K562 (cell line): ENCODE data around the gene TLK2. TPM values are rescaled to one million over a fixed set of nuclear protein-coding genes. Genes with fewer than 3 reads are reported as not detected.

Experiments
- ARNT ChIP-seq, 2 experiments: fragments of 450-650 bp; IDR thresholded peaks; 2 replicates each; pipeline ENCODE4 v1.6.1; 2016; ENCODE audit warnings: mild to moderate bottlenecking in 1 of 2
- BRCA1 ChIP-seq, 2 experiments: fragments of 450-650 bp in 1 of 2; sonication (generic) in 1 of 2; formaldehyde crosslinking in 1 of 2; IDR thresholded peaks; 2 replicates each; pipeline versions ENCODE4 v1.5.0 to v1.6.1; 2017 to 2020; ENCODE audit warnings: mild to moderate bottlenecking in 1 of 2, missing genetic modification reagents in 1 of 2
- BRD9 ChIP-seq: fragments of 450-650 bp; IDR thresholded peaks from 2 replicates; pipeline ENCODE4 v1.6.1; 2018; ENCODE audit warnings: low read depth; ENCODE audit not compliant: partially characterized antibody
- CEBPB ChIP-seq: fragments of 450-650 bp; IDR thresholded peaks from 2 replicates; pipeline ENCODE4 v1.6.1; 2016; ENCODE audit warnings: missing genetic modification characterization, missing compliant biosample characterization
- FOXJ2 ChIP-seq: fragments of 200-800 bp; sonication (Bioruptor generic); IDR thresholded peaks from 2 replicates; pipeline ENCODE4 v1.6.1; 2016; ENCODE audit warnings: missing genetic modification characterization, missing compliant biosample characterization
- HMBOX1 ChIP-seq: sonication (generic); IDR thresholded peaks from 2 replicates; pipeline ENCODE4 v1.6.1; 2016
- KLF10 ChIP-seq: fragments of 250-450 bp; sonication (Bioruptor Pico); IDR thresholded peaks from 2 replicates; pipeline ENCODE4 v1.6.1; 2021; ENCODE audit warnings: matching md5 sums
- NCOA1 ChIP-seq: fragments of 450-650 bp; IDR thresholded peaks from 2 replicates; pipeline ENCODE4 v1.6.1; 2016; ENCODE audit warnings: low read depth
- NFIC ChIP-seq: fragments of 450-650 bp; IDR thresholded peaks from 2 replicates; pipeline ENCODE4 v1.6.1; 2017; ENCODE audit warnings: mild to moderate bottlenecking, inconsistent platforms
- PBX2 ChIP-seq, 2 experiments: IDR thresholded peaks in 1 of 2; conservative IDR thresholded peaks in 1 of 2; 2 replicates each; pipeline ENCODE4 v1.6.1; 2016; ENCODE audit warnings: low read depth in 2 of 2, mild to moderate bottlenecking in 1 of 2, missing compliant biosample characterization in 1 of 2, missing genetic modification characterization in 1 of 2, moderate library complexity in 1 of 2
- RFX5 ChIP-seq: IDR thresholded peaks from 2 replicates; pipeline ENCODE4 v1.6.1; 2011; ENCODE audit warnings: low read depth, mild to moderate bottlenecking, improper control_type of control experiment, low read length
- TCF3 ChIP-seq: sonication (generic); formaldehyde crosslinking; IDR thresholded peaks from 2 replicates; pipeline ENCODE4 v1.4.0; 2020; ENCODE audit warnings: mild to moderate bottlenecking, missing genetic modification reagents
- TGIF2 ChIP-seq: sonication (generic); formaldehyde crosslinking; IDR thresholded peaks from 2 replicates; pipeline ENCODE4 v1.8.1; 2022; ENCODE audit warnings: mild to moderate bottlenecking, missing genetic modification reagents, moderate library complexity
- TSHZ1 ChIP-seq: fragments of 250-450 bp; sonication (Bioruptor Pico); IDR thresholded peaks from 2 replicates; pipeline ENCODE4 v1.4.0; 2020; ENCODE audit warnings: mild to moderate bottlenecking, moderate library complexity
- ZBTB11 ChIP-seq, 3 experiments: fragments of 200-800 bp in 1 of 3; fragments of 250-450 bp in 1 of 3; fragments of 450-650 bp in 1 of 3; sonication (Bioruptor Pico) in 1 of 3; sonication (Bioruptor generic) in 1 of 3; formaldehyde crosslinking in 1 of 3; IDR thresholded peaks; 2 replicates each; pipeline versions ENCODE4 v1.6.1 to v1.8.0; 2016 to 2022; ENCODE audit warnings: mild to moderate bottlenecking in 2 of 3, missing genetic modification characterization in 2 of 3, missing compliant biosample characterization in 1 of 3, moderate library complexity in 1 of 3
- ZFP36 ChIP-seq: fragments of 150-350 bp; IDR thresholded peaks from 2 replicates; pipeline ENCODE4 v1.6.1; 2018; ENCODE audit warnings: low read length, low read depth; ENCODE audit not compliant: partially characterized antibody
- polyA plus RNA-seq, 8 experiments: library from polyadenylated mRNA; depleted of rRNA in 4 of 8; stranded (reverse) in 5 of 8; unstranded in 3 of 8; fragments of >200 nt; fragmentation: Nextera tagmentation in 2 of 8; fragmentation: Illumina TruSeq in 1 of 8; extraction: Ambion mirVana in 2 of 8; extraction: Trizol in 1 of 8; gene quantifications; 2 replicates each; pipeline versions ENCODE4 v1.2.1 to v1.2.3, GENCODE V29; 2011 to 2014; ENCODE audit warnings: inconsistent platforms in 1 of 8, missing spikeins in 1 of 8
- total RNA-seq, 7 experiments: library from RNA; depleted of rRNA in 6 of 7; stranded (reverse); fragments of >200 nt in 6 of 7; fragmentation: Illumina TruSeq in 2 of 7; extraction: Trizol in 2 of 7; gene quantifications; 2 replicates each; pipeline versions ENCODE4 v1.2.1 to v1.2.3, GENCODE V29; 2011 to 2021; ENCODE audit warnings: low replicate concordance in 1 of 7

TLK2 gene
- total and polyA plus RNA-seq, 9 of the 15 experiments (the other 6 are each of a cell fraction or from before 2014, with no cell fraction given) = 10.1 to 51.9 (median 32.4) TPM

GRCh38 chr17:62618647-62619416 lies 140.2 kb downstream of the TLK2 start (continued):
- TF ChIP-seq PBX2 (CRISPR knock-in tag; IDR thresholded peaks at IDR 0.05; ENCODE audit: low read depth) = no peak
- no peak for TF ChIP-seq PBX2 (tag; conservative IDR thresholded peaks at IDR 0.05; ENCODE audit: low read depth)
- no peak for TF ChIP-seq FOXJ2 (tag)
- no peak for TF ChIP-seq BRCA1 (IDR thresholded peaks at IDR 0.05)
- no peak for TF ChIP-seq BRCA1 (CRISPR knock-in tag; IDR thresholded peaks at IDR 0.05)
- TF ChIP-seq RFX5 = no peak
- TF ChIP-seq TCF3 (CRISPR knock-in tag) = no peak
- TF ChIP-seq TSHZ1 (CRISPR knock-in tag) = no peak
- no peak for TF ChIP-seq TGIF2 (CRISPR knock-in tag)
- no peak for TF ChIP-seq KLF10 (CRISPR knock-in tag)
- TF ChIP-seq ARNT (IDR thresholded peaks at IDR 0.05) = no peak
- TF ChIP-seq NFIC = no peak
- peak; percentile 65 for TF ChIP-seq CEBPB (tag)
- no peak for TF ChIP-seq NCOA1
- no peak for TF ChIP-seq BRD9
- TF ChIP-seq ZBTB11 (CRISPR knock-in tag; IDR thresholded peaks at IDR 0.05) = peak in 1 of 3 experiments; percentile 18; a peak in 1 of 6 replicates
- TF ChIP-seq ZFP36 = peak; percentile 20
- no peak for TF ChIP-seq HMBOX1
- TF ChIP-seq, all 486 proteins: peak for 4
